Astrocyte (in vitro differentiated cells and primary cell): ENCODE data around the gene STRN.

Experiments used
- CTCF ChIP-seq: IDR thresholded peaks from 2 replicates; pipeline ENCODE4 v1.5.1; 2011; ENCODE audit warnings: low read depth, mild to moderate bottlenecking, inconsistent platforms, low read length, moderate library complexity; ENCODE audit not compliant: insufficient read depth
- EZH2 ChIP-seq: IDR thresholded peaks from 2 replicates; pipeline ENCODE4 v1.6.1; 2012; ENCODE audit warnings: mild to moderate bottlenecking, low read length, inconsistent platforms; ENCODE audit not compliant: insufficient read depth

GRCh38 chr2:36812196-36812595 is 154.1 kb downstream of the STRN start:
- TF ChIP-seq CTCF, result no peak
- TF ChIP-seq EZH2, result no peak
